PC-9 (cell line): ENCODE data around the gene ZNF423. TPM values are rescaled to one million over a fixed set of nuclear protein-coding genes. Genes with fewer than 3 reads are reported as not detected.

Experiments
- BruUV-seq: library from RNA; stranded (reverse); fragments of 400-500 nt; replicated peaks from 2 replicates; lab custom pipeline; 2021; lab: Mats Ljungman, UMichigan
- CTCF ChIA-PET: fragments of 300-600 bp; sonication (Branson Sonifier 250); formaldehyde crosslinking; loops from one replicate; lab custom pipeline; 2022; ENCODE audit warnings: antibody characterized with exemption; lab: Charles Lee
- POLR2A ChIA-PET: fragments of 300-600 bp; sonication (Branson Sonifier 250); formaldehyde crosslinking; loops from one replicate; lab custom pipeline; 2022; ENCODE audit warnings: antibody characterized with exemption; ENCODE audit not compliant: unreplicated experiment; lab: Charles Lee
- DNase-seq, 2 experiments: peaks; one replicate each; pipeline versions ENCODE4 v3.0.0 to v3.0.0-alpha.2; 2015 to 2022; ENCODE audit warnings: mixed read lengths in 1 of 2
- H2AFZ ChIP-seq: fragments of 200-600 bp; sonication (generic); 2 replicates; pipeline ENCODE4 v1.8.1; 2017; ENCODE audit warnings: antibody characterized with exemption
- H3F3A ChIP-seq: fragments of 200-600 bp; sonication (generic); 2 replicates; pipeline ENCODE4 v1.8.1; 2017; ENCODE audit warnings: antibody characterized with exemption, mild to moderate bottlenecking, low read depth; ENCODE audit not compliant: insufficient read depth
- H3K27ac ChIP-seq: fragments of 200-600 bp; sonication (generic); 2 replicates; pipeline ENCODE4 v1.6.1; 2016; ENCODE audit warnings: mixed run types
- H3K27me3 ChIP-seq: fragments of 200-600 bp; sonication (generic); 2 replicates; pipeline ENCODE4 v1.6.1; 2016; ENCODE audit warnings: low read depth, mixed run types; ENCODE audit not compliant: insufficient read depth
- H3K36me3 ChIP-seq: fragments of 200-600 bp; sonication (generic); 2 replicates; pipeline ENCODE4 v1.6.1; 2016; ENCODE audit warnings: low read depth, mixed run types
- H3K4me1 ChIP-seq: fragments of 200-600 bp; sonication (generic); replicated peaks from 2 replicates; pipeline ENCODE4 v1.6.1; 2016; ENCODE audit warnings: mixed run types; ENCODE audit not compliant: insufficient read depth
- H3K4me2 ChIP-seq: fragments of 200-600 bp; sonication (generic); 2 replicates; pipeline ENCODE4 v1.6.1; 2017; ENCODE audit warnings: mixed run types
- H3K4me3 ChIP-seq: fragments of 200-600 bp; sonication (generic); 2 replicates; pipeline ENCODE4 v1.6.1; 2016; ENCODE audit warnings: mixed run types
- H3K79me2 ChIP-seq: fragments of 200-600 bp; sonication (generic); 2 replicates; pipeline ENCODE4 v1.6.1; 2017; ENCODE audit warnings: low read depth, mixed run types
- H3K9me2 ChIP-seq: fragments of 200-600 bp; sonication (generic); 2 replicates; pipeline ENCODE4 v1.8.1; 2017; ENCODE audit warnings: mild to moderate bottlenecking; ENCODE audit not compliant: insufficient read depth
- H3K9me3 ChIP-seq: fragments of 200-600 bp; sonication (generic); 2 replicates; pipeline ENCODE4 v1.8.1; 2016; ENCODE audit warnings: low read depth; ENCODE audit not compliant: insufficient read depth
- H4K20me1 ChIP-seq: fragments of 200-600 bp; sonication (generic); 2 replicates; pipeline ENCODE4 v1.8.1; 2017; ENCODE audit not compliant: insufficient read depth
- EZH2 ChIP-seq: fragments of 200-600 bp; sonication (generic); IDR thresholded peaks from 2 replicates; pipeline ENCODE4 v1.8.0; 2017; ENCODE audit warnings: antibody characterized with exemption, low read depth
- intact Hi-C: fragments of 100-400 bp; cut with micrococcal nuclease; formaldehyde crosslinking; loops from one replicate; pipeline ENCODE4 v1.10.0; 2022; ENCODE audit not compliant: unreplicated experiment
- total RNA-seq: library from RNA; stranded (reverse); gene quantifications from 2 replicates; pipeline ENCODE4 v1.2.3, GENCODE V29; 2021
- TF ChIP-seq, protein P1 (sequence below): fragments of 200-600 bp; sonication (generic); conservative IDR thresholded peaks from 2 replicates; pipeline ENCODE4 v1.6.1; 2017; ENCODE audit warnings: mixed run types, antibody characterized with exemption, mild to moderate bottlenecking, moderate library complexity

ZNF423 gene
- total RNA-seq, 1 experiment from 2014 or later = not detected

DNA sequence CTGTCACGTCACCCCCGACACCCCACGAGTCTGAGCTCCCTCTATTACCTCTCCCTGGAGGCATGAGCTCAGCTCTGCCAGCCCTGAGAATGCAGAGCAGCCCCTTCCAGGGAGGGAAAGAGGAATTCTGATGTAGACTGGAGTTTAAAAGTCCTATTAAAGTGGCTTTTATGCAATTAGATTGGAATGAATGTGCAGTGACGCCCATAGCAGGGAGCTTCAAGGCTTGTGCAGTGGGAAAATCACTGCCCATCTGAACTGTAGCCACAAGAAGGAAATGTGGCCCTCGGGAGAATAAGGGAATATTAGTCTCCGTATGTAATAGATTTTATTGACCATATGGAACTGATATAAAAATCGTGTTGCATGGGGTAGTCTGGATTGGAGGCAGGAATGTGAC, 66.9 kb downstream of the ZNF423 start:
- H3K27me3 ChIP-seq = peaks cover 88% of the 10 kb centered on the region
- DNase-seq = no peak
- no peaks in the 10 kb centered on the region for H3K36me3 ChIP-seq
- H3K79me2 ChIP-seq = no peaks in the 10 kb centered on the region
- no peaks in the 10 kb centered on the region for H3K9me3 ChIP-seq
- no TSS peak for BruUV-seq
- TF ChIP-seq, protein P1, sequence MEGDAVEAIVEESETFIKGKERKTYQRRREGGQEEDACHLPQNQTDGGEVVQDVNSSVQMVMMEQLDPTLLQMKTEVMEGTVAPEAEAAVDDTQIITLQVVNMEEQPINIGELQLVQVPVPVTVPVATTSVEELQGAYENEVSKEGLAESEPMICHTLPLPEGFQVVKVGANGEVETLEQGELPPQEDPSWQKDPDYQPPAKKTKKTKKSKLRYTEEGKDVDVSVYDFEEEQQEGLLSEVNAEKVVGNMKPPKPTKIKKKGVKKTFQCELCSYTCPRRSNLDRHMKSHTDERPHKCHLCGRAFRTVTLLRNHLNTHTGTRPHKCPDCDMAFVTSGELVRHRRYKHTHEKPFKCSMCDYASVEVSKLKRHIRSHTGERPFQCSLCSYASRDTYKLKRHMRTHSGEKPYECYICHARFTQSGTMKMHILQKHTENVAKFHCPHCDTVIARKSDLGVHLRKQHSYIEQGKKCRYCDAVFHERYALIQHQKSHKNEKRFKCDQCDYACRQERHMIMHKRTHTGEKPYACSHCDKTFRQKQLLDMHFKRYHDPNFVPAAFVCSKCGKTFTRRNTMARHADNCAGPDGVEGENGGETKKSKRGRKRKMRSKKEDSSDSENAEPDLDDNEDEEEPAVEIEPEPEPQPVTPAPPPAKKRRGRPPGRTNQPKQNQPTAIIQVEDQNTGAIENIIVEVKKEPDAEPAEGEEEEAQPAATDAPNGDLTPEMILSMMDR = no peak
- no peak for TF ChIP-seq EZH2
- H3K4me3 ChIP-seq = no peak overlapping the region
- H3K27ac ChIP-seq = no peak overlapping the region
- ChIA-PET CTCF (no interaction called here), POLR2A (no interaction called here)
- H3K9me2 ChIP-seq = no peaks in the 10 kb centered on the region
- H4K20me1 ChIP-seq = no peaks in the 10 kb centered on the region
- no peak overlapping the region for H2AFZ ChIP-seq
- H3K4me1 ChIP-seq = no peaks in the 10 kb centered on the region
- no peaks in the 10 kb centered on the region for H3F3A ChIP-seq
- H3K4me2 ChIP-seq = no peak overlapping the region
- intact Hi-C loops = no loop called here

DNA sequence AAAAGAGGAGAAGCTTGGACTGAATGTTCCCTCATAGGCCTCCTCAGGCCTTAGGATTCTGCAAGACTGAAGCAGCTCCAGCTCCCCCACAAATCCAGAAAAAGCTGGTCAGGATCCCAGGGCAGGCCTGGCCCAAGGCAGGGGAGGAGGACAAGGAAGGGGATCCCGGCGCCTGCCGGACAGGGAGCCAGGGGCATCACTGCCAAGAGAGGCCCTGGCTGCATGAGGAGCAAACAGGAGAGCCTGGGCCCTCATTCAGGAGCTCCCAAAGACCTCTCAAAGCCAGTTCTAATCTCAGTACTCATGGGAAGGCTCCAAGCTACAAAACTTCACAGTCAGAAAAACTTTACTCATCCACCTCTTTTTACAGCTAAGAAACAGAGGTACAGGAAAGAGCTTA, 67.3 kb downstream of the ZNF423 start:
- no peak overlapping the region for H3K4me3 ChIP-seq
- H3K9me2 ChIP-seq = no peaks in the 10 kb centered on the region
- ChIA-PET CTCF (no interaction called here), POLR2A (no interaction called here)
- no peaks in the 10 kb centered on the region for H3K4me1 ChIP-seq
- no peaks in the 10 kb centered on the region for H3F3A ChIP-seq
- no peaks in the 10 kb centered on the region for H3K79me2 ChIP-seq
- H3K36me3 ChIP-seq = no peaks in the 10 kb centered on the region
- DNase-seq = no peak
- no TSS peak for BruUV-seq
- H3K27me3 ChIP-seq = peaks cover 89% of the 10 kb centered on the region
- intact Hi-C loops = no loop called here
- no peaks in the 10 kb centered on the region for H3K9me3 ChIP-seq
- H3K27ac ChIP-seq = no peak overlapping the region
- no peak for TF ChIP-seq EZH2
- TF ChIP-seq, protein P1 = no peak
- no peak overlapping the region for H2AFZ ChIP-seq
- H4K20me1 ChIP-seq = no peaks in the 10 kb centered on the region
- no peak overlapping the region for H3K4me2 ChIP-seq

DNA sequence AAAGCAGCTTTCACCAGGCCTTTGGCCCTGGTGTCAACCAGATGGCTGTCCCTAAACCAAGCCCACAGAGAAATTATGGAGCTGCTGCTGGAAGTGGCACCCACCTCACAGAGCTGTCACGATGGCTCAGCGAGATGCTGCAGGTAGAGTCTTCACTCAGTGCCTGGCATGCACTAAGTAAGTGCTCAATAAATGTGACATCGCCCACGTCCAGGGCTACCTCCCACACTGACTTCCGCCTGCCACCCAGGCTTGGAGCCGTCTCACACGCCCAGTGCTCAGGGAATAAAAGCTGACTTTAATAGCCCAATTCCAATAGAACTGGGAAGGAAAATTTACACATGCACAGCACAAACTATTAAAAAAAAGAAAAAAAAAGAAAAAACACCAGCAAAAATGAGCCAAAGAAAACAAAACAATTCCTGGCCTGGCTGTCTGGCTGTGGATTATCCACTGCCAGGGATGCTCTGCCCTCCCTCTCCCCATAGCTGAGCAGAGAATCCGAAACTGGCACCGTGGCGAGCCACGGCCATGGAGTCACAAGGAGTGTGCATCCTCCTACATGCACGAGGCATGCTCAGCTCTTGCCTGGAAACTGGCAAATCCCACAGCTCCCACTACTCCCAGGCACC, 68.9 kb downstream of the ZNF423 start:
- intact Hi-C loops = no loop called here
- no peak overlapping the region for H3K27ac ChIP-seq
- H3K4me2 ChIP-seq = no peak overlapping the region
- no TSS peak for BruUV-seq
- H3K9me3 ChIP-seq = no peaks in the 10 kb centered on the region
- no peaks in the 10 kb centered on the region for H3K9me2 ChIP-seq
- H4K20me1 ChIP-seq = no peaks in the 10 kb centered on the region
- H3K4me1 ChIP-seq = no peaks in the 10 kb centered on the region
- H3K4me3 ChIP-seq = no peak overlapping the region
- H3F3A ChIP-seq = no peaks in the 10 kb centered on the region
- TF ChIP-seq, protein P1 = no peak
- no peak for TF ChIP-seq EZH2
- H3K79me2 ChIP-seq = no peaks in the 10 kb centered on the region
- no peak for DNase-seq
- H3K36me3 ChIP-seq = no peaks in the 10 kb centered on the region
- ChIA-PET CTCF (no interaction called here), POLR2A (no interaction called here)
- peaks cover 84% of the 10 kb centered on the region for H3K27me3 ChIP-seq
- no peak overlapping the region for H2AFZ ChIP-seq
